PC-9 (cell line): Measurements from ENCODE around the gene GZMA.

Experiments used
- EZH2 ChIP-seq: fragments of 200-600 bp; sonication (generic); IDR thresholded peaks from 2 replicates; pipeline ENCODE4 v1.8.0; 2017; ENCODE audit warnings: antibody characterized with exemption, low read depth
- TF ChIP-seq, protein P1 (sequence below): fragments of 200-600 bp; sonication (generic); conservative IDR thresholded peaks from 2 replicates; pipeline ENCODE4 v1.6.1; 2017; ENCODE audit warnings: mixed run types, antibody characterized with exemption, mild to moderate bottlenecking, moderate library complexity

DNA sequence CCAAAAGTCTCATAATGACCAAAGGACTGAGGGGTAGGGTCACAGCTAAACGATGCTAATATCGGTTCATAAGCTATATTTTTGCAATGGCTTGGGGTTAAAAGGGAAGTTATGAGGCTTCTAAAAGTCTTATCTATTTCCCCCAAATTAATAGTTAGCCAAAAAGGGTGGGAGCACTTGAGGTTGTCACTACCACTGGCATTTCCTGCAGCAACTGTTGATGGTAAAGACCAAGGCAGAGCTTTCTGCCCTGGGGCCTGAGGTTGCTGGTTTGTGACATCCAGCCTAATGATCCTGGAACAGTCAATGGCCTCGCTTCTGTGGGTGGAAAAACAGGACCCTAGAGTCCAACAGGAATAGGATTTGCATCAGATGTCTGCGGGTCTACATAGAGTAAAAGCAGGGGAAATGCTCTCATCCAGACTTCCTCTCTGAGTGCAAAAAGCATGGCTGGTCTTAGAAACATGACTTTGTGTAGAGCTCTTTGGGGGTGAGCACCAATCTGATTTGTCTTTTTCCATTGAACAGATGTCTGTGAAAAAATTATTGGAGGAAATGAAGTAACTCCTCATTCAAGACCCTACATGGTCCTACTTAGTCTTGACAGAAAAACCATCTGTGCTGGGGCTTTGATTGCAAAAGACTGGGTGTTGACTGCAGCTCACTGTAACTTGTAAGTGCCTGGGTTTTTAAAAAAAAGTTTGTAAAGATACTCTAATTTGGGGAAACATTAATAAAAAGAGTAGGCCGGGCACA lies 2.7 kb downstream of the GZMA start:
- TF ChIP-seq, protein P1, sequence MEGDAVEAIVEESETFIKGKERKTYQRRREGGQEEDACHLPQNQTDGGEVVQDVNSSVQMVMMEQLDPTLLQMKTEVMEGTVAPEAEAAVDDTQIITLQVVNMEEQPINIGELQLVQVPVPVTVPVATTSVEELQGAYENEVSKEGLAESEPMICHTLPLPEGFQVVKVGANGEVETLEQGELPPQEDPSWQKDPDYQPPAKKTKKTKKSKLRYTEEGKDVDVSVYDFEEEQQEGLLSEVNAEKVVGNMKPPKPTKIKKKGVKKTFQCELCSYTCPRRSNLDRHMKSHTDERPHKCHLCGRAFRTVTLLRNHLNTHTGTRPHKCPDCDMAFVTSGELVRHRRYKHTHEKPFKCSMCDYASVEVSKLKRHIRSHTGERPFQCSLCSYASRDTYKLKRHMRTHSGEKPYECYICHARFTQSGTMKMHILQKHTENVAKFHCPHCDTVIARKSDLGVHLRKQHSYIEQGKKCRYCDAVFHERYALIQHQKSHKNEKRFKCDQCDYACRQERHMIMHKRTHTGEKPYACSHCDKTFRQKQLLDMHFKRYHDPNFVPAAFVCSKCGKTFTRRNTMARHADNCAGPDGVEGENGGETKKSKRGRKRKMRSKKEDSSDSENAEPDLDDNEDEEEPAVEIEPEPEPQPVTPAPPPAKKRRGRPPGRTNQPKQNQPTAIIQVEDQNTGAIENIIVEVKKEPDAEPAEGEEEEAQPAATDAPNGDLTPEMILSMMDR: no peak
- TF ChIP-seq EZH2: no peak
